Rectal smooth muscle tissue (tissue), 1 donor: Measurements from ENCODE around the gene STAG3.
A peak's percentile ranks its signal among the peaks of the same experiment; 100 is the strongest.

Source experiments
- H3K27ac ChIP-seq: one replicate; pipeline ENCODE4 v1.7.0; 2013; ENCODE audit warnings: low read depth, low read length, inconsistent platforms
- H3K27me3 ChIP-seq: one replicate; pipeline ENCODE4 v1.7.0; 2013; ENCODE audit warnings: low read length; ENCODE audit not compliant: control insufficient read depth, insufficient read depth
- H3K36me3 ChIP-seq: one replicate; pipeline ENCODE4 v1.7.0; 2013; ENCODE audit warnings: low read length; ENCODE audit not compliant: control insufficient read depth, insufficient read depth
- H3K4me1 ChIP-seq: one replicate; pipeline ENCODE4 v1.7.0; 2013; ENCODE audit warnings: low read length; ENCODE audit not compliant: control insufficient read depth, insufficient read depth
- H3K4me3 ChIP-seq: one replicate; pipeline ENCODE4 v1.7.0; 2013; ENCODE audit warnings: low read length
- H3K9ac ChIP-seq: one replicate; pipeline ENCODE4 v1.7.0; 2013; ENCODE audit warnings: low read length

The STAG3 gene

GRCh38 chr7:100148559-100149328 is 29.0 kb upstream of the STAG3 start, which contains the start of gene LAMTOR4:
LAMTOR4 (plus strand) TSS chr7:100148918; CDS start chr7:100148973, 55 bp downstream.
- H3K27ac ChIP-seq = peak within 1 kb of the TSS; percentile 90
- H3K4me1 ChIP-seq = peaks cover 2% of the 10 kb centered on the region
- no peaks in the 10 kb centered on the region for H3K27me3 ChIP-seq
- H3K9ac ChIP-seq = peak within 1 kb of the TSS; percentile 98
- H3K36me3 ChIP-seq = peaks cover under 1% of the 10 kb centered on the region
- peak within 1 kb of the TSS; percentile 100 for H3K4me3 ChIP-seq

- Histone ChIP-seq H3K27ac (no peak overlapping the region), H3K4me1 (peaks cover 2% of the 10 kb centered on the region), H3K36me3 (peaks cover 13% of the 10 kb centered on the region), H3K27me3 (no peaks in the 10 kb centered on the region), H3K4me3 (no peak overlapping the region), H3K9ac (no peak overlapping the region)
Measured at GRCh38 chr7:100152404-100152803, 25.3 kb upstream of the STAG3 start.

- peaks cover 13% of the 10 kb centered on the region for H3K36me3 ChIP-seq
- H3K9ac ChIP-seq = no peak overlapping the region
- H3K27ac ChIP-seq = no peak overlapping the region
- H3K4me1 ChIP-seq = peaks cover 7% of the 10 kb centered on the region
- no peaks in the 10 kb centered on the region for H3K27me3 ChIP-seq
- no peak overlapping the region for H3K4me3 ChIP-seq
Measured at GRCh38 chr7:100152937-100153666, 24.6 kb upstream of the STAG3 start.

- Histone ChIP-seq H3K27ac (no peak overlapping the region), H3K4me1 (peaks cover 7% of the 10 kb centered on the region), H3K9ac (no peak overlapping the region), H3K36me3 (peaks cover 13% of the 10 kb centered on the region), H3K4me3 (peak overlapping the region; percentile 23), H3K27me3 (no peaks in the 10 kb centered on the region)
Measured at GRCh38 chr7:100153708-100154535, 23.8 kb upstream of the STAG3 start.

GRCh38 chr7:100154651-100155491 is 22.8 kb upstream of the STAG3 start:
- H3K4me1 ChIP-seq = peaks cover 5% of the 10 kb centered on the region
- H3K9ac ChIP-seq = no peak overlapping the region
- H3K36me3 ChIP-seq = peaks cover 13% of the 10 kb centered on the region
- no peak overlapping the region for H3K27ac ChIP-seq
- no peaks in the 10 kb centered on the region for H3K27me3 ChIP-seq
- H3K4me3 ChIP-seq = no peak overlapping the region

GRCh38 chr7:100155553-100156317 is 22.0 kb upstream of the STAG3 start:
- Histone ChIP-seq H3K27me3 (no peaks in the 10 kb centered on the region), H3K4me1 (peaks cover 5% of the 10 kb centered on the region), H3K9ac (no peak overlapping the region), H3K27ac (no peak overlapping the region), H3K36me3 (peaks cover 13% of the 10 kb centered on the region), H3K4me3 (no peak overlapping the region)

- Histone ChIP-seq H3K36me3 (peaks cover 13% of the 10 kb centered on the region), H3K4me1 (peaks cover 5% of the 10 kb centered on the region), H3K27ac (no peak overlapping the region), H3K9ac (no peak overlapping the region), H3K27me3 (no peaks in the 10 kb centered on the region), H3K4me3 (no peak overlapping the region)
Measured at GRCh38 chr7:100156331-100157068, 21.2 kb upstream of the STAG3 start.

GRCh38 chr7:100157069-100157333 is 20.7 kb upstream of the STAG3 start:
- Histone ChIP-seq H3K4me3 (peak overlapping the region; percentile 77), H3K27ac (no peak overlapping the region), H3K4me1 (peaks cover 5% of the 10 kb centered on the region), H3K27me3 (no peaks in the 10 kb centered on the region), H3K36me3 (peaks cover 13% of the 10 kb centered on the region), H3K9ac (no peak overlapping the region)

- Histone ChIP-seq H3K4me1 (peaks cover 5% of the 10 kb centered on the region), H3K27ac (no peak overlapping the region), H3K36me3 (peaks cover 13% of the 10 kb centered on the region), H3K9ac (no peak overlapping the region), H3K27me3 (no peaks in the 10 kb centered on the region), H3K4me3 (peak overlapping the region; percentile 77)
Measured at GRCh38 chr7:100157334-100158228, 20.1 kb upstream of the STAG3 start.
